ENCODE data around the gene STX2.
A peak's percentile ranks its signal among the peaks of the same experiment; 100 is the strongest.
"Not testable (repeated sequence)": the region's sequence is repeated elsewhere in the genome, so short reads cannot be mapped to it uniquely, and the experiment has no call there.

Gene STX2

DNA sequence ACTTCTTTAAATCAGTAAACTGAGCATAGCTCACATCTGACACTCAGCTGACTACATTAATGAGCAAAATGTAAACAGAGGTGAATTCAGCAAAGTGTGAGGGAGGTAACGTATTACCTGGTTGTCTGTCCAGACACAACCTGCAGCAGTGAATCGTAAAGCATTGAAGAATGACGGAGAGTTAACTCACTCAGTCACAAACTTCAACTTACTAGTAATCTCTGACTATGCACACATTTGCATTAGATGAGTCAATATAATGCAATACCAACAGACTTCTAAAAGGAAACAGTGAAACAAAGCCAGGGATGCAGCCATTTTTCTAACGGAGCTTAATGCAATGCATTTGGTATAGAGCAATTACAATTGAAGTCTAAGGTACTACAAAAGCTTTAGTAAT lies 40.0 kb downstream of the STX2 start:
- no peak for DNase-seq (ENCODE audit: low spot score)

DNA sequence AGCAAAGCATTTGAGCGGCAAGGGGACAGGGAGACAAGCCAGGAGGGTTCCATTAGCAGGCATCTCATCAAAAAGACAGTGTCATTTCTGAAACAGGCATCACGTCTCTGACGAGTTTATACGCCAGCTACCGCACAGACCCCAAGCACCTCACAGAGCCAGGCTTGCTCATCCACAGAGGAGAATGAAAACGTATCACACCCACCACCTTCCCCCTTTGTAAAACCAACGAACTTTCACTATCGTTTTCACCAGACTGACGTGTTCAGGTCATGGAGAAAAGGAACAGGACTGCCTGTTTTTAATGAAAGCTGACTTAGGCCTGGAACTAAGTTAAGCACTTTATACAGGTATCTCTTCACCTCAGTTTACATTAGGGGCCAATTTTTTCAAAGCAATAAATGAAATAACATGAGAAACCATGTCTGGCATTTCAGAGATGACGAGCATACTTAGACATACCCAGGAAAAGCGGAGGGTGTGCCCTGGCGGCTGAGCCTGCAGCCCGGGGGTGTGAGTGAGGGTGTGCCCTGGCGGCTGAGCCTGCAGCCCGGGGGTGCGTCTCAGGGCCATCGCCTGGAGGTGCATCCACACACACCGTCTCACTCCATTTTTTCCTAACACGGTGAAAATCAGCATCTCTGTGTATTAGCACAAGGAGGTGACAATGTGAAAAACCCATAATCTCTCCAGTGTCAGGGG lies 41.9 kb downstream of the STX2 start:
- no peak for DNase-seq (ENCODE audit: low spot score)

DNA sequence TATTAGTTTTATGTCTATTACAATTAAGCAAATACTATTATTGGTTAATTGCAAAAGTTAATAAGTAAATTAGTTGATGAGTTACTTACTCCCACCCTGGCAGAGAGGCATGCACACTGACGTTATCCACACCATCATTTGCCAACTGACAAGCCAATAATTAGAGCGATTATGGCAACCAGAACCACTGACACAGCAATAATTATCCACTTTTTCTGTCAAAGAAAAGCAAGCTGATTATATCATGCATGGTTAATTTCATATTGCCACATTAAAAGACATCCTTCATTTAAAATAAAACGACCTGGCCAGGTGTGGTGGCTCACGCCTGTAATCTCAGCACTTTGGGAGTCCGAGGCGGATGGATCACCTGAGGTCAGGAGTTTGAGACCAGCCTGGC lies 43.1 kb downstream of the STX2 start:
- no peak for DNase-seq (ENCODE audit: low spot score)

DNA sequence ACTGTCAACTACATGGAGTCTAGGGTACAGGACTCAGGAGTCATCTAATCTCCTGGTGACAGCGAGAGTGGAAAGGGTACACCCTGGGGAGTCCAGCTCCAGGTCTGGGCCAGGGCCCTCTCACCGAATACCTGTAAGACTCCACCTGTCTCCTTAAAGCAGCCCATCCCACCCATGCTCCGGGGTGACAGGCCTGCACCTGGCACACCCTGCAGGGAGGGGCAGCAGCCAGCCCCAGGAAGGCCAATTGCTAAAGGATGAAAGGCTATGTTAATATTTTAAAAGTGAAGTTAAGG lies 45.5 kb downstream of the STX2 start:
- no peak for DNase-seq (ENCODE audit: low spot score)

DNA sequence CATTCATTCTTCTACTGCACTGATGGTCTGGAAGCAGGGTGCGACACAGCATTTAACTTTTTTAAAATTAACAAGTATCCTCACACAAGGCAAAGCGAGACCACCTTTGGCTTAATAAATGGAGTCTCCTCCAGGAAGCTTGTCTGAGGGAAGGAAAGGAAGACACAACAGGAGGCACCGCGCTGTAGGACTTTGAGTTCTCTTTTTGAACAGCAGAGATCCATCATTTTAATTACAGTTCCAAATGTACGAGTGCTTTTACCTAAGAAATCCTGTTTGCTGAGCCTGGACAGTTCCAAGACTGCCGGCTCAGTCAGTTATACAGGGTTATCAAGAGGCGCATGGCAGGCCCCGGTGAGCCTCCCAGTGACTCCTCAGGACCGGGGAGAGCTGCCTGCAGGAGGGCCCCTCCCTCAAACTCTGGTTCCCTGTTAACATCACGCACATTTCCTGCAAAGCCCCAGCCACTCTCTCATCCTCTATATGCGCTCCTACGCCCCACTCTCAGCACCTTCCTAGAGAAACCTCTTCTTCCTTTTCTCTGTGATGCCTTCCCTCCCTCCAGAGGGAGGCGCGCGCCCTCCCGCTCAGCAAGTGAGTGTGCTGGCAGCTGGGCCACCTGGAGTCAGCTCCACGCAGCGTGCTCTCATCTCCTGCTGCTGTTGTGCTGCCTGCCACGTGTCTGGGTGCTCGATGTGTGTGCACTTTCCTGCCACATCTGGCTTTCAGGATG lies 46.1 kb downstream of the STX2 start:
- no peak for DNase-seq (ENCODE audit: low spot score)

DNA sequence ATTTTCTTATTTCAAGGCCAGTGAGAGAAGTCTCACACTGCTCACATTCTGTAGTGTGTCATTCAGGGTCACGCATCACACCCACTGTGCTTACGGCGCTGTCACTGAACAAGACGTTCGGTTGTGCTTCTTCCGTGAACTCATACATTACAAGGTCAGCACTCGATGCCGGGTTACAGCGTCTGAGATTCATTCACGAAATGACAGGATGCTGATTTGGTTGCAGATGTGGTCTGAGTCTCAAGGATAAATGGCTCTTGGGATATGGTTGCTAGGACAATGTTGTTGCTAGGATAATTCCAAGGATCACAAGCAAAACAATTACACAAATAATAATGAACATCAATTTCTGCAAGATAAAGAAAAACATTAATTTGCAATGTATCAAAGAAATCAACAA lies 47.4 kb downstream of the STX2 start:
- DNase-seq (ENCODE audit: low spot score) = no peak

DNA sequence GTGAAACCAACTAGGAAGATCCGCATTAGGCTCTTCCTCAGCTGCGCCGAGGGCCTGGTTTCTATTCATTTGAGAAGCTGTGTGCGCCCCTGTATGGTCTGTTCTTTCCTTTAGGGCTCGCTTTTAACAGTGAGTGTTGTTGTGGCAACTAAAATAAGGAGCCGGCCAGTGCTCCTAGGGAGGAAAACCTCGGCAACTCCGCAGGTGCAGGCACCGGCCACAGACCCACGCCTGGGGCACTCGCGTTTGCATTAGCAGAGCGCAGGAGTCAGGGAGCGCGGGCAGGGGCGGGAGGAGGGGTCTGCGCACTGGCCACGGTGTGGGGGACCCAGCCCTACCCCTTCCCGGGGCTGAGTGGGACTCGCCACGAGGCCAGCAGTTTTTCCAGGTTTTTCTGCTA lies 50.5 kb downstream of the STX2 start:
- no peak for DNase-seq (ENCODE audit: low spot score)

DNA sequence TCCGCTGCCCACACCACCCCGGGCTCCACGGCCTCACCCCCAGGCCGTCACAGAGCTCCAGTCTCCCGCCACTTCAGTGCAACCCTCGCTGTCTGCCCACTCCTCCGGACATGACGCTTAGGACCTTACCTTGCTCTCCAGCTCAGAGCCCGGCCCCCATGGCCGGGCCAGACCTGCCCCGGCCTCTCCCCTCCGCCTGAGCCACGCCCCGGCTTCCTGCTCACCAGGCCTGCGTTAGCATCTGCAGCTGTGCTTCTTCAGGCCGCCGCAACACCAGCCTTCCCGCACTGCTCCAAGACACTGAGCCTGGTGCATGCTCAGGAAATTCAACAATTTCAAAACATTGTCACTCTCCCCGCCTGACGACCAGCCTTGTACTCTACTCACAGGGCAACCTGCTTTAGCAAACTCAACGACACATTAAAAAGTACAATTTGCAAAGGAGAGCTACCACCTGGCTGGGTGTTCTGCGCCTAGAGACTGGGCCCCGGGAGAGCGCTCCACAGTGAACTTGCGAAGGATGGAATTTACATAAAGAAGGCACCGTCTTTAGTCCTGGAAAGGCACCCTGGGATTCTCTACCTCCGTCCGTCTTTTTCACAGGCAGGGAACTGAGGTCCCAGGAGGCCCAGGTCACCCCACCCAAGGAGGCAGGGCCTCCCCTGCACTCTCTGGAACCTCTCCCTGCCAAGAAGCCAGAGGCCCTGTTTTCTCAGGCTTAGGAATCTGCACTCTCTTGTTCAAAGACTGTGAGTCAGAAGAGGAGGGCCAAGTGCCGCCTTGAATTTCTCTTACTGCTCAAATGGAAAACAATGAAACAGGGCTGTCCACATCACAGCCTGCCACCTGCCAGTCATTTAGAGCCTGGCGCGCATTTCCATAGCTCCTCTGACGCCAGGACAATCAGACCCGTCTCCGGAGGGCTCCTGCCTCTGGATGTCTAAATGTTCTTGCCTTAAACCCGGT lies 51.3 kb downstream of the STX2 start:
- no peak for DNase-seq (ENCODE audit: low spot score)

DNA sequence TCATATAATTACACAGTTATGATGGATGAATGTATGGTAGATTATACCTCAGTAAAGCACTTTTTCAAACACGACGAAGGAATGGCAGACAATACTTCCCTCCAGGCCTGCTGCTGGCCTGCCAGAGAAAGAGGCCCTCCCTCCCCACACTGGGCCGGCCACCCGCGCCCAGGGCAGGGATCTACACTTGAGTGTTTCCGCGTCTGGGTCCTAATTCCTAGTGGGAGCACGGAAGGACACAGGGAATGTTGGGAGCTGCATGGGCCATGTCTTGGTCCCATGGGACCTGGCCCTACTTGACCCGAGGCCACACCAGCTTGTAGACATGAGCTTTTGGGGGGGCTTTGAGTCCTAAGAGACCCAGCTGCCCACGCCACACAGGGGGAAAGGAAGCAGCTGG lies 52.0 kb downstream of the STX2 start:
- DNase-seq (ENCODE audit: low spot score) = no peak

DNA sequence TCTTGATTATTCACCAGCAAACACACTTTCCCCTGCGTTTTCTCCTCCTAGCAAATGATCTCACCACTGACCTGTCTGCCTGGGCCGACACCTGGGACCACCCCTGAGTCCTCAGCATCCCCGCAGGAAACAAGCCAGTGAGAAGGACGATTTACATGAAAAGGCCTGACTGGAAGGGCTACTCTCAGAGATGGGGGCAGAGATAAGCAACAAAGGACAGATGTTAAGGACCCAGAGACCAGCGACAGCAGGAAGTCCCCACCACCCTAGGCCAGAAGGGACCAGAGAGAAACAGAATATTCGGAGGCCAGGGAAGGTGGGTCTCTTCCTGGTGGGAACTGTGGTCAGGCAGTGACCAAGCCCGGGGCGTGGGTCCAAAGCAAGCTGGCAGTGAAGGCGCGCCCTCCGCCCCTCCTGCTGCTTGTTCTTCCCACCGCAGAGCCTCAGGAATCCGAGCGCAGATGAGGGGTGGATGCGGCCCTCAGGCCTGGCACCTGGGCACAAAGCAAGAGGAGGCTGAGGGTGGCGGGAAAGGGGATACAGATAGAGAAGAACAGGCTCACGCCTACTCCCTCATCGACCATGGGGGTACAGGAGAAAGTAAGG lies 55.8 kb downstream of the STX2 start:
- DNase-seq (ENCODE audit: low spot score) = no peak

DNA sequence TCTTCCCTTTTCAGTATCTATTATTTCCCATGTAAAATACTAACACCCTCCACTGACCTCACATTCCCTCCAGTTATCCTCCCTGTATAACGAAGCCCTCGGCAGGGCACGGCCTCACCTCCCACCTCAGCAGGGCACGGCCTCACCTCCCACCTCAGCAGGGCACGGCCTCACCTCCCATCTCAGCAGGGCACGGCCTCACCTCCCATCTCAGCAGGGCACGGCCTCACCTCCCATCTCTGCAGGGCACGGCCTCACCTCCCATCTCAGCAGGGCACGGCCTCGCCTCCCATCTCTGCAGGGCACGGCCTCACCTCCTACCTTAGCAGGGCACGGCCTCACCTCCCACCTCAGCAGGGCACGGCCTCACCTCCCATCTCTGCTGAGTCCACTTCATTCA lies 56.8 kb downstream of the STX2 start:
- DNase-seq (ENCODE audit: low spot score) = not testable (repeated sequence)

DNA sequence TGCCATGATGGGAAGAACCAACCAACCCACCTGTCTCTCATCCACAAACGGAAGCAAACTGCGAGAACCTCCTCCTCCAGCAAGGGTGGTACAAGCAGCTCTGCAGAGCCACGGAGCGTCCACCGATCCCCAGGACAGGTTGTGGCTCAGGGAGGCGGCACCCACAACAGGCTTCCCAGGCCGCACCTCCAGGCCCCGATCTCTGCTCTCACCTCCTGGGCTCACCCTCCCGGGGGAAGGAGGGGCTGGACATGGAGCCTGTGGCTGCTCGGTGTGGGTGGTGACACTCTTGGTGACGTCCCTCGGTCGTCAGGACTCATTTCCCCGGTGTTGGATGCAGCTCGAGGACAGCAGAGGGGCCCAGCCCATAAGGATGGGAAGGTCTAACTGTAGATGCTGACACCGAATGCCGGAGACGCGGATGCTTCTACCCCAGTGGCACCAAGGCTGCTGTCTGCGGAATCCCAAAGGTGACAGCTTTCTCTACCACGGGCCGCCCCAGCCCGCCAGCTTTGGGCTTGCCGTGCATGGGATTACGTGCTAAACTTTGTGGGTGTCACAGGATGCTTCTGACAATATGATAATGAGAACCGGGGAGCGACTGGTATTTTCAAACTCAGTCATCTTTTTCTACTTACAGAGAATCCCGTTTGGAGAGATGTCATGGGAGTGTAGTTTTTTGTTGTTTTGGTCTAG lies 58.0 kb downstream of the STX2 start:
- no peak for DNase-seq (ENCODE audit: low spot score)

DNA sequence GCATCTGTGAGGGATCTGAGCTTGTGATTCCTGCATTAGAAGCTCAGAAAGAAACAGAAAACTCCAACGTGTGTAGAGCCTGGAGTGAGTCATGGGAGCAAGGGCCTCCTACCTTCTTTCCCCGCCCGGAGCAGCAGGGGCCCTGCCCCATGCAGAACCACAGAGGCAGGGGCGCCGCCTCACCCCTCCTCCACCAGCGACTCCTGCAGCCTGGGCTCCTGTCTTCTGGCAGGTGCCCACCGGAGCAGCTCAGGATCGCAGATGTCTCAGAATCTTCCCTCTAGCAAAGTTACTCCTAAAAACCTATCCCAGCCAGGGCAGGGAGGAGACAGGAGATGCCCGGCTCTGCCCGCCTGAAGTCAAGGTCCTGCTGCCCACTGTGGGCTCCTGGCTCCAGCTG lies 58.7 kb downstream of the STX2 start:
- DNase-seq (ENCODE audit: low spot score) = no peak

DNA sequence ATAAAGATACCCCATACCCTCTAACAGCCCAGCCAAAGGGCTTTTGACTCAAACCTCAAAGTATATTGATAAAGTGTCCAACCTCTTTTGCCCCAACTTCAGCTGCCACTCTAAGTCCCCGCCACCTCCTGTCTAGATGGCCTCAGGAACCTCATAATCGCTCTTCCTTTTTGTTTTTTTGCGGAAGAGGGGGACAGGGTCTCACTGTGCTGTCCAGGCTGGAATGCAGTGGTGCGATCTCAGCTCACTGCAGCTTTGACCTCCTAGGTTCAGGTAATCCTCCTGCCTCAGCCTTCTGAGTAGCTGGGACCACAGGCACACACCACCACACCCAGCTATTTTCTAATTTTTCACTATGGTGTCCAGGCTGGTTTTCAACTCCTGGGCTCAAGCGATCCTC lies 60.3 kb downstream of the STX2 start:
- no peak for DNase-seq (ENCODE audit: low spot score)

DNA sequence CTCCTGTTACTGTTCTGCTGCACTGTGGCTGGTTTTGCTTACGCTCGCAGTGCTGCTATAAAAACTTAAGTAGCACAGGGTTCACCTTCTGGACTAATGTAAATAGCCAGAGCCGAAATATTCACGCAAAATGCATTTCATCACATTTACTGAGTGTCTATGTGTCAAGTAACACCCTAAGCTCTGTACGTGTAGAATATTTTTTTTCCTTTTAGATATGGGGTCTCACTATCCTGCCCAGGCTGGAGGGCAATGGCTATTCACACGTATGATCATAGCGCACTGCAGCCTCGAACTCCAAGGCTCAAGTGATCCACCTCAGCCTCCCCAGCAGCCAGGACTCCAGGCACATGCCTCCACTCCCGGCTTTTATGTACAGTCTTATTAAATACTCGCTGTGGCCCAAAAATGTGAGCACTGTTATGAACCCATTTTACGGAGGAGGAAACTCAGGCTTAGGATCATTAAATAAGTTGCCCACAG lies 62.2 kb downstream of the STX2 start:
- DNase-seq (ENCODE audit: low spot score) = no peak

DNA sequence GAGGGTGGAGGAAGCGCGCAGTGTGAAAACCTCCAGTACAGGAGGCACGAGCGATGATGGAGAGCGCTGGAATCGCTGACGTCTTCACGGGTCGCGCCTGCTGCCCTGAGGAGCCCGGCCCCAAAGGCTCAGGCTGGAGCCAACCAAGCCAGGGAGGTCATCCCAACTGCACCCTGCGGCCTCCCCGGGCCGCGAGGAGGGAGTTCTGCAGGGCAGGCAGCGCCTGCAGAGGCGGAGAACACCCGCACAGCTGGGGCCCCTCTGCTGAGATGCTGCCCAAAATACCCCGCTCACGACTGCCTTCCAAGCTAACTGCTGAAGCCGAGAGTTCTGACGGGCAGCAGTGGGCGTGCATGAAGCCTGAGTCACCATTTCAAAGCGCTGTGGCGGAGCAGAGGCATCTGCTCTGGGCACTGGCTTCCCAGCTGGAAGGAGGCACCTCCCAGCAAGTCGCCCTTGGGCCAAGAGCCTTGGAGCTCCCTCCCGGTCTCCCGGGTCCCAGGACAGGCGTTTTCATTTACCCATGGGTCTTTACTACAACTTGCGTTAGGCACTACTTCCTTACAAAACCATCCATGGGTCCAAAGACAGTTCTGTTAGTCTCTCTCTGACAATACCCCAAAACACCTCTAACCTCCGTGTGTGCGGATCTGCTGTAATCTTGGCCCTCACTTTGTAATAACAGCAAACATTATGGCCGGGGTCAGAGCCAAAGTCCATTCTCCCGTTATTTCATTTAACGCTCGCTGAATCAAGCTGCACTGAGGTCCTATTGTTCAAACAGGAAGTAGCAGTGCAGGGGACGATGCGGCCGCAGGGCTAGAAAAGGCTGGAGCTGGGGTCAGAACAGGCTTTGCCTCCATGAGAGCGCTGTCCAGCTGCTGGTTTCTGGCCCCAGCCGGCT lies 62.8 kb downstream of the STX2 start:
- peak; percentile 45 for DNase-seq (ENCODE audit: low spot score)

DNA sequence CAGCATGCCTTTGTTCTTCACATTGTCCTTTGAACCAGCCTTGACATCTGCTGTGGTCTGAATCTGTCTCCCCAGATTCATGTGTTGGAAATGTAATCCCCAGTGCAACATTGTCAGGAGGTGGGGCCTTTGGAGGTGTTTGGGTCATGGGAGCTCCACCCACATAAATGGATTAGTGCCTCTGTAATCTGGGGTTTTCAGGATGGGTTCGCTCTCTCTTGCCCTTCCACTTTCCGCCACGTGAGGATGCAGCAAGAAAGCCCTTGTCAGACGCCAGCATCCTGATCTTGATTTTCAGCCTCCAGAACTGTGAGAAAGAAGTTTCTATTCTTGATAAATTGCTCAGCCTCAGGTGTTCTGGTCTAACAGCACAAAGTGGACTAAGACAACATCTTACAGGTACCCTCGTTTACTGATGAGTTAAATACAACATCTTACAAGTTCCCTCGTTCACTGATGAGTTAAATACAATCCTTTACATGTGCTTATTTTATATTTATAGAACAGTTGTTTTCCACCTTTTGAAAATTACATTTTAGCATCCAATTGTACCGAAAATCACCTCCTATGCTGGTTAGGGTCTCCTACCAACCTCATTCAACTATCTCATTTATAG lies 68.5 kb downstream of the STX2 start:
- DNase-seq (ENCODE audit: low spot score) = no peak

DNA sequence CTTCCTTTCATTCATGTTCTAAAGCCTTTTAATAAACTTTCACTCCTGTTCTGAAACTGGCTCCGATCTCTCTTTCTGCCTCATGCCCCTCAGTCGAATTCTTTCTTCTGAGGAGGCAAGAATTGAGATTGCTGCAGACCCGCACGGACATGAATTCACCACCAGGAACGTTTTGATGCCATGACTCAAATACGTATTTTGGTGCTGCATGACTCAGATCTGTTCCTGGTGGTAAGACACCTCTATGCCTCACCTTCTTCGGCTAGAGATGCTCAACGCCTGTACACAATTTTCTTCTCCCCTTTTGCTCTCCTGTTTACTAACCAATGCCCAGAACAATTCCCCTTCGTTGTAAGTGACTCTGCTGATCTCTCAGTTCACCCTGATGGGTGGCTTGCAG lies 70.9 kb downstream of the STX2 start:
- no peak for DNase-seq (ENCODE audit: low spot score)

DNA sequence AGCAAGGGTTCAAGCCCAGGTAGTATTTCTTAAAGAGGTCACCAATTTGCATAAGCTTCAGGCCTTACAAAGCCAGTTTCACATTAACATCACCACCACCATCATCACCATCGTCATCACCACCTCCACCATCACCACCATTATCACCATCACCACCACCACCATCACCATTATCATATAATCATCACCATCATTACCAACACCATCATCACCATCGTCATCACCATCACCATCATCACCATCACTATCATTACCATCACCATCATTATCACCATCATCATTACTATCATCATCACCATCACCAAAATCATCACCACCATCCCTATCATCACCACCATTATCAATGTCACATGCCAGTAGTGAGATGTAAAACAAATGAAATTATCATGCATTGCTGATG lies 72.6 kb downstream of the STX2 start:
- no peak for DNase-seq (ENCODE audit: low spot score)

DNA sequence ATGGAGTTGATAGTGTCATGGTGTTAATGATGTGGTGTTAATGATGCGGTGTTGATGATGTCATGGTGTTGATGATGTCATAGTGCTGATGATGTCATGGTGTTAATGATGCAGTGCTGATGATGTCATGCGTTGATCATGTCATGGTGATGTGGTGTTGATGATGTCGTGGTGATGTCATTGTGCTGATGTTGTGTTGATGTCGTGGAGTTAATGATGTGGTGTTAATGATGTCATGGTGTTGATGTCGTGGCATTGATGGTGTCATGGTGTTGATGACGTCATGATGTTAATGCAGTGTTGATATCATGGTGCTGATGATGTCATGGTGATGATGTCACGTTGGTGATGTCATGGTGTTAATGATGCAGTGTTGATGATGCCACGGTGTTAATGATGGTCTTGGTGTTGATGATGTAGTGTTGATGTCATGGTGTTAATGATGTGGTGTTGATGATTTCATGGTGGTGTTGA lies 73.8 kb downstream of the STX2 start:
- peak; percentile 16 for DNase-seq (ENCODE audit: low spot score)

Data from LoVo (cell line).